ENCODE results near the gene KIAA1755.

Gene KIAA1755

DNA sequence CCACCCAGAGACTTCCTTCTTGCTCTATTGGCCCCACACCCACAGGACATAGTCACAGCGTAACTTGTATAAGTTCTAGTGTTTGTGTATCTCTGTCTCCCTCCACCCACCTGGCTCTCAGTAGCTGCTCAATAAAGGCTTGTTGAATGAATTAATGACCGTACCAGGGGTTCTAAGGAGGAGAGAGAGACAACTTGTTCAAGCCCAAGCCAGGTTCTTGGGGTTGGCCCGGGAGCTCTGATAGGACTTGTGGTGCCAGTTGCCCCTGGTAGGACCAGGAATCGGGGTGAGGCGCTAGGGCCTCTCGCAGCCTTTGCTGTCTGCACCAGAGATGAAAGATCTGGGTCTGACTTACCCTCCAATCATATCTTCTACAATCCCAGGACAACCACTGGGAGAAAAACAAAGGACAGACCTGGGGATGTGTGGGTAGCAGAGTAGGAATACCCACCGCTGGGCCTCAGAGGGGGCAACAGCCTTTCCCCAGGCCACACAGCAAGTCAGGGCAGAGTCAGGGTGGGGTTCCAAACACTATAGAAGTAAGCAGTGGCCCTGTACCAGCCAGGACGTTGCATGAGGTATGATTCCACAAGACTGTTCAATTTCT is 90.2 kb downstream of the KIAA1755 start:
- TF ChIP-seq CTCF (IDR thresholded peaks at IDR 0.05; ENCODE audit: insufficient read depth, low read length, poor library complexity, severe bottlenecking) (no peak), EZH2phosphoT487 (conservative IDR thresholded peaks at IDR 0.05; ENCODE audit: low read length) (no peak)
- Histone ChIP-seq H3K9me3 (ENCODE audit: insufficient read depth, low read length) (no peaks in the 10 kb centered on the region), H4K20me1 (ENCODE audit: low read depth, low read length) (no peaks in the 10 kb centered on the region), H2AFZ (ENCODE audit: low read depth, low read length, severe bottlenecking) (no peak overlapping the region), H3K27ac (ENCODE audit: low read depth, low read length) (no peak overlapping the region), H3K79me2 (ENCODE audit: insufficient read depth, low read length) (no peaks in the 10 kb centered on the region), H3K36me3 (ENCODE audit: low read length) (no peaks in the 10 kb centered on the region), H3F3A (ENCODE audit: insufficient read depth) (no peaks in the 10 kb centered on the region), H3K9ac (ENCODE audit: low read length) (no peak overlapping the region), H3K4me2 (ENCODE audit: low read depth, low read length, poor library complexity, severe bottlenecking) (no peak overlapping the region), H3K27me3 (ENCODE audit: low read length) (no peaks in the 10 kb centered on the region), H3K4me3 (ENCODE audit: insufficient read depth, low read length, poor library complexity, severe bottlenecking) (no peak overlapping the region), H3K9me2 (replicated peaks; ENCODE audit: insufficient read depth, low read length) (no peaks in the 10 kb centered on the region)

GRCh38 chr20:38169636-38170193 is 90.8 kb downstream of the KIAA1755 start:
- Histone ChIP-seq H3F3A (ENCODE audit: insufficient read depth) (no peaks in the 10 kb centered on the region), H3K4me3 (ENCODE audit: insufficient read depth, low read length, poor library complexity, severe bottlenecking) (no peak overlapping the region), H3K27ac (ENCODE audit: low read depth, low read length) (no peak overlapping the region)

GRCh38 chr20:38168791-38169589 is 91.5 kb downstream of the KIAA1755 start:
- H3K9ac ChIP-seq (ENCODE audit: low read length): no peak overlapping the region
- TF ChIP-seq EZH2phosphoT487 (conservative IDR thresholded peaks at IDR 0.05; ENCODE audit: low read length) (no peak), CTCF (IDR thresholded peaks at IDR 0.05; ENCODE audit: insufficient read depth, low read length, poor library complexity, severe bottlenecking) (no peak)

More at GRCh38 chr20:38169636-38170193, 90.8 kb downstream of the KIAA1755 start:
- Histone ChIP-seq H3K27me3 (ENCODE audit: low read length) (no peaks in the 10 kb centered on the region), H4K20me1 (ENCODE audit: low read depth, low read length) (no peaks in the 10 kb centered on the region), H3K9ac (ENCODE audit: low read length) (no peak overlapping the region), H3K36me3 (ENCODE audit: low read length) (no peaks in the 10 kb centered on the region), H3K9me2 (replicated peaks; ENCODE audit: insufficient read depth, low read length) (no peaks in the 10 kb centered on the region), H3K4me2 (ENCODE audit: low read depth, low read length, poor library complexity, severe bottlenecking) (no peak overlapping the region), H2AFZ (ENCODE audit: low read depth, low read length, severe bottlenecking) (no peak overlapping the region), H3K9me3 (ENCODE audit: insufficient read depth, low read length) (no peaks in the 10 kb centered on the region), H3K79me2 (ENCODE audit: insufficient read depth, low read length) (no peaks in the 10 kb centered on the region)
- no peak for TF ChIP-seq CTCF (IDR thresholded peaks at IDR 0.05; ENCODE audit: insufficient read depth, low read length, poor library complexity, severe bottlenecking)
- TF ChIP-seq EZH2phosphoT487 (conservative IDR thresholded peaks at IDR 0.05; ENCODE audit: low read length): no peak

More at GRCh38 chr20:38168791-38169589, 91.5 kb downstream of the KIAA1755 start:
- Histone ChIP-seq H3K79me2 (ENCODE audit: insufficient read depth, low read length) (no peaks in the 10 kb centered on the region), H3K36me3 (ENCODE audit: low read length) (no peaks in the 10 kb centered on the region), H4K20me1 (ENCODE audit: low read depth, low read length) (no peaks in the 10 kb centered on the region), H3K4me2 (ENCODE audit: low read depth, low read length, poor library complexity, severe bottlenecking) (no peak overlapping the region), H3K9me2 (replicated peaks; ENCODE audit: insufficient read depth, low read length) (no peaks in the 10 kb centered on the region), H3K27ac (ENCODE audit: low read depth, low read length) (no peak overlapping the region), H3K9me3 (ENCODE audit: insufficient read depth, low read length) (no peaks in the 10 kb centered on the region), H3K4me3 (ENCODE audit: insufficient read depth, low read length, poor library complexity, severe bottlenecking) (no peak overlapping the region), H3K27me3 (ENCODE audit: low read length) (no peaks in the 10 kb centered on the region), H2AFZ (ENCODE audit: low read depth, low read length, severe bottlenecking) (no peak overlapping the region), H3F3A (ENCODE audit: insufficient read depth) (no peaks in the 10 kb centered on the region)

All from SU-DHL-6 (cell line).